ENCODE measurements around the gene PEX3. TPM values are rescaled to one million over a fixed set of nuclear protein-coding genes. Genes with fewer than 3 reads are reported as not detected.
"Not testable (repeated sequence)": the region's sequence is repeated elsewhere in the genome, so short reads cannot be mapped to it uniquely, and the experiment has no call there.

The PEX3 gene
- total RNA-seq, 1 experiment from 2014 or later, result 16.0 TPM

- peaks cover 17% of the 10 kb centered on the region for H3K4me1 Mint-ChIP-seq (ENCODE audit: low read depth, unreplicated experiment)
- no peak overlapping the region for H3K27ac Mint-ChIP-seq (ENCODE audit: unreplicated experiment)
- H3K36me3 Mint-ChIP-seq (ENCODE audit: insufficient read depth, unreplicated experiment), result peaks cover 29% of the 10 kb centered on the region
- H3K4me3 Mint-ChIP-seq (ENCODE audit: low read depth, unreplicated experiment), result no peak overlapping the region
- no peaks in the 10 kb centered on the region for H3K27me3 Mint-ChIP-seq (ENCODE audit: unreplicated experiment)
- CTCF ChIA-PET, result no interaction called here
- no peak for TF ChIP-seq CTCF (IDR thresholded peaks at IDR 0.05; ENCODE audit: unreplicated experiment)
- no peaks in the 10 kb centered on the region for H3K9me3 Mint-ChIP-seq (ENCODE audit: low read depth, unreplicated experiment)
- BruUV-seq (replicated peaks), result no TSS peak
- intact Hi-C loops (cut with micrococcal nuclease; ENCODE audit: unreplicated experiment), result no loop called here
- no peak for DNase-seq
Observed at GRCh38 chr6:143506199-143506598, 55.6 kb downstream of the PEX3 start.

- no peak for TF ChIP-seq CTCF (IDR thresholded peaks at IDR 0.05; ENCODE audit: unreplicated experiment)
- no TSS peak for BruUV-seq (replicated peaks)
- no peak for DNase-seq
- no peaks in the 10 kb centered on the region for H3K9me3 Mint-ChIP-seq (ENCODE audit: low read depth, unreplicated experiment)
- H3K4me1 Mint-ChIP-seq (ENCODE audit: low read depth, unreplicated experiment), result peaks cover 17% of the 10 kb centered on the region
- no peak overlapping the region for H3K4me3 Mint-ChIP-seq (ENCODE audit: low read depth, unreplicated experiment)
- H3K27me3 Mint-ChIP-seq (ENCODE audit: unreplicated experiment), result no peaks in the 10 kb centered on the region
- intact Hi-C loops (cut with micrococcal nuclease; ENCODE audit: unreplicated experiment), result no loop called here
- CTCF ChIA-PET, result no interaction called here
- H3K36me3 Mint-ChIP-seq (ENCODE audit: insufficient read depth, unreplicated experiment), result peaks cover 33% of the 10 kb centered on the region
- H3K27ac Mint-ChIP-seq (ENCODE audit: unreplicated experiment), result no peak overlapping the region
Observed at GRCh38 chr6:143506620-143507019, 56.0 kb downstream of the PEX3 start.

GRCh38 chr6:143507358-143508145, 56.9 kb downstream of the PEX3 start:
- no peaks in the 10 kb centered on the region for H3K9me3 Mint-ChIP-seq (ENCODE audit: low read depth, unreplicated experiment)
- H3K4me1 Mint-ChIP-seq (ENCODE audit: low read depth, unreplicated experiment), result peaks cover 17% of the 10 kb centered on the region
- no peak for TF ChIP-seq CTCF (IDR thresholded peaks at IDR 0.05; ENCODE audit: unreplicated experiment)
- no peak overlapping the region for H3K27ac Mint-ChIP-seq (ENCODE audit: unreplicated experiment)
- DNase-seq, result no peak
- no TSS peak for BruUV-seq (replicated peaks)
- H3K4me3 Mint-ChIP-seq (ENCODE audit: low read depth, unreplicated experiment), result no peak overlapping the region
- peaks cover 38% of the 10 kb centered on the region for H3K36me3 Mint-ChIP-seq (ENCODE audit: insufficient read depth, unreplicated experiment)
- intact Hi-C loops (cut with micrococcal nuclease; ENCODE audit: unreplicated experiment), result no loop called here
- no peaks in the 10 kb centered on the region for H3K27me3 Mint-ChIP-seq (ENCODE audit: unreplicated experiment)
- CTCF ChIA-PET, result no interaction called here

GRCh38 chr6:143510326-143510725, 59.7 kb downstream of the PEX3 start:
- CTCF ChIA-PET, result interaction anchor here (1.1 kb wide), 1 partner anchor 9 kb away, joined by 3 read pairs; no protein-coding TSS in a partner anchor
- BruUV-seq (replicated peaks); DNase-seq; H3K9me3 Mint-ChIP-seq (ENCODE audit: low read depth, unreplicated experiment); H3K27me3 Mint-ChIP-seq (ENCODE audit: unreplicated experiment); H3K27ac Mint-ChIP-seq (ENCODE audit: unreplicated experiment): not testable (repeated sequence)
- intact Hi-C loops (cut with micrococcal nuclease; ENCODE audit: unreplicated experiment), result loop anchor here (5.0 kb wide), 1 partner anchor 577 kb away; no protein-coding TSS in a partner anchor
- peaks cover 17% of the 10 kb centered on the region for H3K4me1 Mint-ChIP-seq (ENCODE audit: low read depth, unreplicated experiment)
- H3K36me3 Mint-ChIP-seq (ENCODE audit: insufficient read depth, unreplicated experiment), result peaks cover 38% of the 10 kb centered on the region
- H3K4me3 Mint-ChIP-seq (ENCODE audit: low read depth, unreplicated experiment), result peak overlapping the region; percentile 90

Data from Calu3 (cell line).